Subcutaneous adipose tissue (tissue), 4 donors: Measurements from ENCODE around the gene KRTAP2-3. TPM values are rescaled to one million over a fixed set of nuclear protein-coding genes. Genes with fewer than 3 reads are reported as not detected.
"Not testable (repeated sequence)": the region's sequence is repeated elsewhere in the genome, so short reads cannot be mapped to it uniquely, and the experiment has no call there.

Experiments
- CTCF ChIP-seq: fragments of 450-650 bp; IDR thresholded peaks from one replicate; pipeline ENCODE4 v1.5.1; 2016; ENCODE audit warnings: low read depth, mild to moderate bottlenecking, control low read depth, antibody characterized with exemption, moderate library complexity
- total RNA-seq, 4 donors: library from RNA; depleted of rRNA; stranded (reverse); fragments of >200 nt; gene quantifications; one replicate each; pipeline ENCODE4 v1.1.0, GENCODE V29; 2016

The KRTAP2-3 gene
- total RNA-seq, 4 donors from 2014 or later = not detected

- TF ChIP-seq CTCF = not testable (repeated sequence)
Measured at GRCh38 chr17:41040783-41041571, 18.9 kb downstream of the KRTAP2-3 start, which contains the start of gene KRTAP1-1. Gene KRTAP1-1 (minus strand): TSS chr17:41041450. CDS start chr17:41041397, 53 bp downstream.

GRCh38 chr17:41037853-41038350 is 22.0 kb downstream of the KRTAP2-3 start:
- TF ChIP-seq CTCF = no peak

- not testable (repeated sequence) for TF ChIP-seq CTCF
Measured at GRCh38 chr17:41034346-41034935, 25.5 kb downstream of the KRTAP2-3 start, which contains the start of gene KRTAP1-3. Gene KRTAP1-3 (minus strand): TSS chr17:41034874. CDS start chr17:41034821, 53 bp downstream.

- TF ChIP-seq CTCF = no peak
Measured at GRCh38 chr17:41029633-41030245, 30.2 kb downstream of the KRTAP2-3 start, which contains the start of gene KRTAP1-4. Gene KRTAP1-4 (minus strand): TSS chr17:41030195. CDS start chr17:41030078, 117 bp downstream.

- no peak for TF ChIP-seq CTCF
Measured at GRCh38 chr17:41026715-41027471, 33.0 kb downstream of the KRTAP2-3 start, which contains the start of gene KRTAP1-5. Gene KRTAP1-5 (minus strand): TSS chr17:41027208. CDS start chr17:41027155, 53 bp downstream.

GRCh38 chr17:41024697-41025096 is 35.2 kb downstream of the KRTAP2-3 start:
- TF ChIP-seq CTCF = no peak
